Astrocyte (in vitro differentiated cells and primary cell): ENCODE data around the gene THOC2.

Source experiments
- CTCF ChIP-seq: IDR thresholded peaks from 2 replicates; pipeline ENCODE4 v1.5.1; 2011; ENCODE audit warnings: low read depth, mild to moderate bottlenecking, inconsistent platforms, low read length, moderate library complexity; ENCODE audit not compliant: insufficient read depth
- EZH2 ChIP-seq: IDR thresholded peaks from 2 replicates; pipeline ENCODE4 v1.6.1; 2012; ENCODE audit warnings: mild to moderate bottlenecking, low read length, inconsistent platforms; ENCODE audit not compliant: insufficient read depth

- TF ChIP-seq CTCF (no peak), EZH2 (no peak)
Observed at GRCh38 chrX:123731258-123731986, 1.4 kb downstream of the THOC2 start.
